ENCODE measurements around the gene FZD10.

DNA sequence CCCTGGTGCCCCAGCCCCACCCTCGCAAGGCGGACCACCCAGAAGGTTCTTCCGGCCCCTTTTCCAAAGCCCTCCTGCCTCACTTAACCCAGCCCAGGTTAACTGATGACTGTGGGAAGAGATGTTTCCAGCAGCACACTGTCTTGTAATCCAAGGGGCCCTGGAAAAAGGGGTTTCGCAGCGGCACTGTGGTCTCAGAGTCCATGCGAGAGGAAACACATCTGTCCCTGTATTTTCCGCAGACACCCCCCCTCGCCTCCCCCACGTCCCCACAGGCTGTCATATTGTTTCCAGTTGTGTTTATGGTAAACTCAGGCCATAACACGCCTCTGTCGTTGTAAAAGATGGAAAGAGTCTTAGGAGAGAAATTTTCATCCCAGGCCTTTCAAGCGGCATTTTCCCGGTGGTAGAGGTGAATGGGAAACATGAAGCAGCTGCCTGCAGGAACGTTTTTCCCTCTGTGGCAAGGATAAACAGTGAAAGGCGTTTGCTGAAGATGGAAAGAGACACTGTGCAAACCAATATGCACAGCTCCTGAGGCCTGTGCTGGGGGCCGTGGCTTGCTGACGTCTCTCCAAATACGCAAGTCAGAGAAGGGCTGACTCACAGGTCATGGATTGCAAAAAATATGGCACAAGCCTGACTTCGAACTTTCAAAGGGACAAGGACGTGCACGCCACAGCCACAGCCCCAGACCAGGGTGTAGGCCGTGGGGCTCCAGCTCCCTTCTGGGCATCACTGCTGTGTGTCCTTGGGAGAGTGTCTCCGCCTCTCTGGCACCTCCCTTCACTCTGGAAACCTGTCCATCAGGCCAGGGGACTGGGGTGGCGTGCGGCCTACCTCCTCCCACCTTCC, 22.5 kb upstream of the FZD10 start:
- TF ChIP-seq, protein P1, sequence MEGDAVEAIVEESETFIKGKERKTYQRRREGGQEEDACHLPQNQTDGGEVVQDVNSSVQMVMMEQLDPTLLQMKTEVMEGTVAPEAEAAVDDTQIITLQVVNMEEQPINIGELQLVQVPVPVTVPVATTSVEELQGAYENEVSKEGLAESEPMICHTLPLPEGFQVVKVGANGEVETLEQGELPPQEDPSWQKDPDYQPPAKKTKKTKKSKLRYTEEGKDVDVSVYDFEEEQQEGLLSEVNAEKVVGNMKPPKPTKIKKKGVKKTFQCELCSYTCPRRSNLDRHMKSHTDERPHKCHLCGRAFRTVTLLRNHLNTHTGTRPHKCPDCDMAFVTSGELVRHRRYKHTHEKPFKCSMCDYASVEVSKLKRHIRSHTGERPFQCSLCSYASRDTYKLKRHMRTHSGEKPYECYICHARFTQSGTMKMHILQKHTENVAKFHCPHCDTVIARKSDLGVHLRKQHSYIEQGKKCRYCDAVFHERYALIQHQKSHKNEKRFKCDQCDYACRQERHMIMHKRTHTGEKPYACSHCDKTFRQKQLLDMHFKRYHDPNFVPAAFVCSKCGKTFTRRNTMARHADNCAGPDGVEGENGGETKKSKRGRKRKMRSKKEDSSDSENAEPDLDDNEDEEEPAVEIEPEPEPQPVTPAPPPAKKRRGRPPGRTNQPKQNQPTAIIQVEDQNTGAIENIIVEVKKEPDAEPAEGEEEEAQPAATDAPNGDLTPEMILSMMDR (IDR thresholded peaks at IDR 0.05; ENCODE audit: low read length), result no peak
- TF ChIP-seq EZH2 (optimal IDR thresholded peaks at IDR 0.05; ENCODE audit: low read depth, low read length), result no peak

All from MM.1S (cell line).